IPS-15b (cell line): ENCODE measurements around the gene TMEM17.

ENCODE experiments used
- H3K27me3 ChIP-seq: one replicate; pipeline ENCODE4 v1.6.1; 2013; ENCODE audit warnings: low read length; ENCODE audit not compliant: control insufficient read depth, insufficient read depth
- H3K36me3 ChIP-seq: one replicate; pipeline ENCODE4 v1.6.1; 2013; ENCODE audit warnings: low read length; ENCODE audit not compliant: control insufficient read depth, insufficient read depth
- H3K4me1 ChIP-seq: one replicate; pipeline ENCODE4 v1.6.1; 2013; ENCODE audit warnings: mild to moderate bottlenecking, low read length; ENCODE audit not compliant: control insufficient read depth, insufficient read depth
- H3K4me3 ChIP-seq: one replicate; pipeline ENCODE4 v1.5.1; 2013; ENCODE audit warnings: low read depth, low read length
- H3K9ac ChIP-seq: one replicate; pipeline ENCODE4 v1.6.1; 2013; ENCODE audit warnings: low read depth, mild to moderate bottlenecking, low read length
- H3K9me3 ChIP-seq: one replicate; pipeline ENCODE4 v1.6.1; 2013; ENCODE audit warnings: mild to moderate bottlenecking, low read length; ENCODE audit not compliant: control insufficient read depth, insufficient read depth

TMEM17 gene

DNA sequence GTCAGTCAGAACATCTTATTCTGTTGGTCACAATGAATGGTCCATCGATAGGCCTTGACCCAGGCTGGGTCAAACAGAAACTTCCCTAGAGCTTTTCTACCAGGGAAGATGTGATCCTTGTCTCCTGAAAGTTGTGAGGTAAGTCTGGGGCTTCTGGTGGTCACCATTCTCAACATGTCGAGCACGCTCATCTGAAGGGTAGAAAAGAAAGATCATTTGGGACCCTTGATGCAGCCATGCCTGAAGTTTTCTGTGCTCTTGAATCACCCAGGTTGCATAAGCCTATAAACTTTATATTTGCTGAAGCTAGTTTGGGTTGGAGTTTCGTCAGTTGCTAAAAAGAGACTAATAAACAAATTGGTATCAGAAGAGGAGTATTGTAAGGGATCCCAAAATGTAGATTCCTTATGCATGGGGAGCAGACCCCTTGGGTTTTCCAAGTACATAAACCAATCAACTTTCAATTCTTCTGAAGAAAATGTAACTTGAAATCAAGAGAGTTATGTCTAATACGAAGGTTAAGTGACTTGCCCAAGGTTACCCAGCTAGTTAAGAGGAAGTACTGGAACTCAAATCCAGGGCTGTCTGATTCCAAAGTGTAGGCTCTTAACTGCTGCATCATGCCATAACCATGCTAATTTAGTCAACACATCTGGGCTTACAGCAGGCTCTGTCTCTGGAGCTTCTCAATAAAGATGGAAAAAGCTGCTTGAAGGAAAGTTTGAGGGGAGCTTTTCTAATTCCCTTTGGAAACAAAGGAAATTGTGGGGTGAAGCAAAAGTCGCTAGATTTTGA is 23.2 kb downstream of the TMEM17 start:
- Histone ChIP-seq H3K36me3 (no peaks in the 10 kb centered on the region), H3K27me3 (no peaks in the 10 kb centered on the region), H3K4me3 (no peak overlapping the region), H3K9me3 (no peaks in the 10 kb centered on the region), H3K4me1 (peaks cover 5% of the 10 kb centered on the region), H3K9ac (no peak overlapping the region)

DNA sequence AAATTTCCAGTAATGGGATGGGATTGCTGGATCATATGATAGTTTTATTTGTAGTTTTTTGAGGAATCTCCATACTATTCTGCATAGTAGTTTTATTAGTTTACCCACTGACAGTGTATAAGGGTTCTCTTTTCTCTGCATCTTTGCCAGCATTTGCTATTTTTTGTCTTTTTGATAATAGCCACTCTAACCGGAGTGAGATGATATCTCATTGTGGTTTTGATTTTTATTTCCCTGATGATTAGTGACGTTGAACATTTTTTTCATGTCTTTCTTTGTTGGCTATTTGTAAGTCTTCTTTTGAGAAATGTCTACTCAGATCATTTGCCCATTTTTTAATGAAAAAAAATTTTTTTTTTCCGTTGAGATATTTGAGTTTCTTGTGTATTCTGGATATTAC is 26.1 kb downstream of the TMEM17 start:
- H3K36me3 ChIP-seq = no peaks in the 10 kb centered on the region
- H3K4me1 ChIP-seq = peaks cover 3% of the 10 kb centered on the region
- no peaks in the 10 kb centered on the region for H3K9me3 ChIP-seq
- no peaks in the 10 kb centered on the region for H3K27me3 ChIP-seq
- H3K9ac ChIP-seq = no peak overlapping the region
- H3K4me3 ChIP-seq = no peak overlapping the region

DNA sequence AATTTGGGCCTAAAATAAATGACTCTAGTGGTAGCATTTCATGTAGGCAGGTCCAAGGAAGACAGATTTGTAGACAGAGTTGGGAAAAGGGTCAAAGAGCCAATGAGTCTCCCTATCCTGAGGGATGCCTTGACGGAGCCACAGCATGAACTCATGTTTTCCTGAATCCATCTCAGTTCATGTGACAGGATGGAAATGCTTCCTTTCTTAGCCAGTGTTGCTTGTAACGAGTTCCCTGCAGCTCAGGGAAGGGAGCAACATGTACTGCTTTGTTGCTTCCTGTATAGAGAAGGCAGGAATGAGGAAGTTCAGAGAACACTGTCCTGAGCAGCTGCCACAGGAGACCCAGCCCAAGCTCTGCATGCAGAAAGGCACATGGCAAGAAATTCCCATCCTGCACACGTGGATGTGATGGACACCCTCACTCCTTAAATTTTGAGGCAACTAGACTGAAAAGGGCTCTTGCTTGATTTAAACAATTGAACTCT is 27.9 kb downstream of the TMEM17 start:
- Histone ChIP-seq H3K4me3 (no peak overlapping the region), H3K36me3 (no peaks in the 10 kb centered on the region), H3K4me1 (peaks cover 1% of the 10 kb centered on the region), H3K9ac (no peak overlapping the region), H3K9me3 (no peaks in the 10 kb centered on the region), H3K27me3 (no peaks in the 10 kb centered on the region)

GRCh38 chr2:62477573-62477972 is 28.4 kb downstream of the TMEM17 start:
- H3K9ac ChIP-seq = no peak overlapping the region
- no peak overlapping the region for H3K4me3 ChIP-seq

DNA sequence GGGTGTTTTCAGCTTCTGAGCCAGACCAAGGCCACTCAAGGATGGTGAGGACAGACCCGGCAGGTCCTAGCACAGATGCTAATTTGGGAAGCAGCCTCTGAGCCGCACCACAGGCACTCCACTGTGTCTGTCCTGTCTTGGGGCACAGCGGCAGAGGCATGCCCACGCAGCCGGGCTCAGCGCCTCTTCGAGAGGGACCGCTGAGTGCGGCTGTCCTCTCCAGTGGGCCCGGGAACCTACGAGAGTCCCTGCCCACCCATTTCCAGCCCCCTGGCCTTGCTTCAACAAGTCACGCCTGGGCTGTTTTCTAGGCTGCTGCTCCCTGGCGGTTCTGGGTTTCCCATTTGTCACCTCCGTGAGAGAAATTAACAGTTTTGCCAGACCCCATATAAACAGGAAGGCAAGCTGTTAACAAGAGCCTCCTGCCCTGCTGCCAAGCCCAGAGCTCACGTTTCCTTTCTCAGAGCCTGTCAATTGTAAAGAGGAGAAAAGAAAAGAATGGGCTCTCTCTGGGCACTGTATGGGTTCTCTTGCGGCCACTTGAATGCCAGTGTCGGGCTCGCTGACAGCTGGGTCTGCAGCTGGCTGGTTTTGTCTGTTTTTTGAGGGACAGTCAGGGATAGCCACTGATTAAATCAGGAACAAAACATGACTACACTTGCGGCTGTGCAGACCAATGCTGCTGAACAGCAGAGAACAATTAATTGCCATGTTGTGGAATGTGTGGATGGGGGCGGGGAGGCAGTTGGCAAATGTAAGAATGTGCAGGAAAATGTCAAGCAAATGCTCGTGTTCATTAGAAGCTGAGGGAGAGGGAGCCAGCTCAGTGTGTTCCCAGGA is 30.6 kb downstream of the TMEM17 start:
- Histone ChIP-seq H3K36me3 (no peaks in the 10 kb centered on the region), H3K4me3 (no peak overlapping the region), H3K27me3 (no peaks in the 10 kb centered on the region), H3K4me1 (no peaks in the 10 kb centered on the region), H3K9ac (no peak overlapping the region), H3K9me3 (no peaks in the 10 kb centered on the region)

More at GRCh38 chr2:62477573-62477972, 28.4 kb downstream of the TMEM17 start:
- Histone ChIP-seq H3K27me3 (no peaks in the 10 kb centered on the region), H3K9me3 (no peaks in the 10 kb centered on the region), H3K36me3 (no peaks in the 10 kb centered on the region), H3K4me1 (no peaks in the 10 kb centered on the region)

GRCh38 chr2:62474176-62474575 is 31.8 kb downstream of the TMEM17 start:
- H3K36me3 ChIP-seq = no peaks in the 10 kb centered on the region
- no peak overlapping the region for H3K4me3 ChIP-seq
- no peaks in the 10 kb centered on the region for H3K4me1 ChIP-seq
- no peaks in the 10 kb centered on the region for H3K9me3 ChIP-seq
- no peaks in the 10 kb centered on the region for H3K27me3 ChIP-seq
- no peak overlapping the region for H3K9ac ChIP-seq

- no peak overlapping the region for H3K4me3 ChIP-seq
Measured at GRCh38 chr2:62473246-62473827, 32.7 kb downstream of the TMEM17 start.

DNA sequence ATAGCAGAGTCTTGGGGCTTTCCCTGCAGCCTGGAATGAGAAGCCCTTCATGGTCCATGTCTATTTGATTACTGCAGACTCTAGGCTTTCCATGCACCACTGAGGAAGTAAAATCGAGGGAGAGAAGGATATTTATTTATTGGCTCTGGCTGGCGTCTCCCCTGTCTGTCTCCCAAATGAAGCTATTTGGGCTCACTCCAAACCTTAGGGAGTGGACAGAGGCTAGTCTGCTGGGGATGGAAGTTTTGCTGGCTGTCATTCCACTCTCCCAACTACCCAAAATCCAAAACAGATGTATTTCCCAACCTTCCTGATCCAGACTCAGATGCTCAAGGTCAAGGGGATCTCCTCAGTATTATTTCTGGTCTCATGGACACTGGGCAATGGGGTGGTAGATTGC is 33.7 kb downstream of the TMEM17 start:
- Histone ChIP-seq H3K36me3 (no peaks in the 10 kb centered on the region), H3K27me3 (no peaks in the 10 kb centered on the region), H3K4me1 (peaks cover 4% of the 10 kb centered on the region), H3K9ac (no peak overlapping the region), H3K9me3 (no peaks in the 10 kb centered on the region), H3K4me3 (no peak overlapping the region)

More at GRCh38 chr2:62473246-62473827, 32.7 kb downstream of the TMEM17 start:
- Histone ChIP-seq H3K9ac (no peak overlapping the region), H3K4me1 (no peaks in the 10 kb centered on the region), H3K36me3 (no peaks in the 10 kb centered on the region), H3K9me3 (no peaks in the 10 kb centered on the region), H3K27me3 (no peaks in the 10 kb centered on the region)

GRCh38 chr2:62471816-62472215 is 34.2 kb downstream of the TMEM17 start:
- H3K27me3 ChIP-seq = no peaks in the 10 kb centered on the region
- peaks cover 6% of the 10 kb centered on the region for H3K4me1 ChIP-seq
- H3K4me3 ChIP-seq = no peak overlapping the region
- no peaks in the 10 kb centered on the region for H3K9me3 ChIP-seq
- H3K9ac ChIP-seq = no peak overlapping the region
- no peaks in the 10 kb centered on the region for H3K36me3 ChIP-seq

- Histone ChIP-seq H3K9ac (no peak overlapping the region), H3K4me1 (peaks cover 9% of the 10 kb centered on the region), H3K9me3 (no peaks in the 10 kb centered on the region), H3K36me3 (no peaks in the 10 kb centered on the region), H3K27me3 (no peaks in the 10 kb centered on the region), H3K4me3 (no peak overlapping the region)
Measured at GRCh38 chr2:62471404-62471803, 34.6 kb downstream of the TMEM17 start.

- peaks cover 16% of the 10 kb centered on the region for H3K4me1 ChIP-seq
Measured at GRCh38 chr2:62469548-62469947, 36.4 kb downstream of the TMEM17 start.

More at GRCh38 chr2:62469548-62469947, 36.4 kb downstream of the TMEM17 start:
- H3K4me3 ChIP-seq = no peak overlapping the region
- no peaks in the 10 kb centered on the region for H3K27me3 ChIP-seq
- H3K9ac ChIP-seq = no peak overlapping the region
- no peaks in the 10 kb centered on the region for H3K9me3 ChIP-seq
- no peaks in the 10 kb centered on the region for H3K36me3 ChIP-seq
